GM21737 (cell line): ENCODE results near the gene HLA-F.

ENCODE experiments used
- ATAC-seq: cut with Tn5 transposase; IDR thresholded peaks from one replicate; pipeline ENCODE4 v1.9.1; 2021; ENCODE audit warnings: mild to moderate bottlenecking, moderate library complexity; ENCODE audit not compliant: unreplicated experiment

Gene HLA-F

GRCh38 chr6:29742127-29742526 is 18.9 kb downstream of the HLA-F start:
- no peak for ATAC-seq

GRCh38 chr6:29743025-29743424 is 19.8 kb downstream of the HLA-F start:
- no peak for ATAC-seq

- no peak for ATAC-seq
Observed at GRCh38 chr6:29743568-29743967, 20.3 kb downstream of the HLA-F start.

GRCh38 chr6:29744131-29744530 is 20.9 kb downstream of the HLA-F start:
- no peak for ATAC-seq

- ATAC-seq, result no peak
Observed at GRCh38 chr6:29744621-29745020, 21.4 kb downstream of the HLA-F start.

- no peak for ATAC-seq
Observed at GRCh38 chr6:29745386-29745785, 22.2 kb downstream of the HLA-F start.

GRCh38 chr6:29745855-29746449 is 22.7 kb downstream of the HLA-F start:
- no peak for ATAC-seq

- ATAC-seq, result no peak
Observed at GRCh38 chr6:29746846-29747687, 23.8 kb downstream of the HLA-F start.

GRCh38 chr6:29747688-29748250 is 24.5 kb downstream of the HLA-F start:
- ATAC-seq, result no peak

GRCh38 chr6:29748391-29749307 is 25.4 kb downstream of the HLA-F start:
- peak; percentile 76 for ATAC-seq

GRCh38 chr6:29749308-29749662 is 26.1 kb downstream of the HLA-F start:
- no peak for ATAC-seq

GRCh38 chr6:29749668-29750067 is 26.4 kb downstream of the HLA-F start:
- no peak for ATAC-seq

GRCh38 chr6:29750709-29751108 is 27.5 kb downstream of the HLA-F start:
- ATAC-seq, result no peak

- ATAC-seq, result no peak
Observed at GRCh38 chr6:29751480-29751879, 28.2 kb downstream of the HLA-F start.

GRCh38 chr6:29752451-29753308 is 29.4 kb downstream of the HLA-F start:
- peak; percentile 64 for ATAC-seq

- no peak for ATAC-seq
Observed at GRCh38 chr6:29753309-29753644, 30.0 kb downstream of the HLA-F start.

- ATAC-seq, result no peak
Observed at GRCh38 chr6:29755295-29755871, 32.1 kb downstream of the HLA-F start.

- ATAC-seq, result no peak
Observed at GRCh38 chr6:29757282-29757681, 34.0 kb downstream of the HLA-F start.

- ATAC-seq, result no peak
Observed at GRCh38 chr6:29757701-29758293, 34.6 kb downstream of the HLA-F start.

GRCh38 chr6:29758761-29759160 is 35.5 kb downstream of the HLA-F start:
- no peak for ATAC-seq
